HL-60 (cell line): ENCODE results near the gene NKRF.

Experiments
- microRNA-seq: library from miRNA; unstranded; fragments of <30 nt; microRNA quantifications from one replicate; pipeline ENCODE4, GENCODE V29; 2018

The NKRF gene

Small RNAs within 50 kb of the gene (microRNA-seq; reads per million reads assigned to microRNA genes)
- 63.3 reads per million, percentile 64 among the genes with 10 or more reads in this experiment for gene MIR766
